H9 (cell line): Measurements from ENCODE around the gene PTPRH. TPM values are rescaled to one million over a fixed set of nuclear protein-coding genes. Genes with fewer than 3 reads are reported as not detected.
A peak's percentile ranks its signal among the peaks of the same experiment; 100 is the strongest.

Source experiments
- DNase-seq: peaks from one replicate; pipeline ENCODE4 v3.0.0-alpha.2; 2017
- H2AFZ ChIP-seq: one replicate; pipeline ENCODE4 v1.6.1; 2013; ENCODE audit warnings: mild to moderate bottlenecking, low read length, control low read depth, moderate library complexity
- H2AK5ac ChIP-seq: 2 replicates; pipeline ENCODE4 v1.6.1; 2013; ENCODE audit warnings: low read length, control low read depth, mixed read lengths; ENCODE audit not compliant: insufficient read length
- H2BK120ac ChIP-seq: one replicate; pipeline ENCODE4 v1.6.1; 2013; ENCODE audit warnings: low read depth, mild to moderate bottlenecking, low read length, control low read depth, inconsistent platforms; ENCODE audit not compliant: poor library complexity, severe bottlenecking
- H2BK12ac ChIP-seq: 2 replicates; pipeline ENCODE4 v1.6.1; 2013; ENCODE audit warnings: low read length, control low read depth, mixed read lengths, low read depth; ENCODE audit not compliant: insufficient read length
- H2BK15ac ChIP-seq: 2 replicates; pipeline ENCODE4 v1.6.1; 2013; ENCODE audit warnings: low read depth, low read length, control low read depth
- H2BK20ac ChIP-seq: one replicate; pipeline ENCODE4 v1.6.1; 2013; ENCODE audit warnings: low read depth, mild to moderate bottlenecking, low read length, control low read depth, inconsistent platforms; ENCODE audit not compliant: poor library complexity, severe bottlenecking
- H2BK5ac ChIP-seq: 2 replicates; pipeline ENCODE4 v1.6.1; 2013; ENCODE audit warnings: low read length, control low read depth, mixed read lengths; ENCODE audit not compliant: insufficient read length
- H3K14ac ChIP-seq: 2 replicates; pipeline ENCODE4 v1.6.1; 2013; ENCODE audit warnings: low read length, control low read depth; ENCODE audit not compliant: insufficient read depth
- H3K18ac ChIP-seq: 2 replicates; pipeline ENCODE4 v1.6.1; 2013; ENCODE audit warnings: low read depth, mild to moderate bottlenecking, mixed read lengths, low read length, control low read depth; ENCODE audit not compliant: insufficient read length
- H3K23ac ChIP-seq: 2 replicates; pipeline ENCODE4 v1.6.1; 2013; ENCODE audit warnings: low read length, control low read depth, mixed read lengths, low read depth; ENCODE audit not compliant: insufficient read length
- H3K23me2 ChIP-seq: 2 replicates; pipeline ENCODE4 v1.6.1; 2013; ENCODE audit warnings: low read depth, mild to moderate bottlenecking, mixed read lengths, low read length, control low read depth; ENCODE audit not compliant: insufficient read length, poor library complexity, severe bottlenecking
- H3K27ac ChIP-seq: 2 replicates; pipeline ENCODE4 v1.5.1; 2013; ENCODE audit warnings: low read length, control low read depth, mixed read lengths, low read depth; ENCODE audit not compliant: insufficient read length
- H3K27me3 ChIP-seq: 2 replicates; pipeline ENCODE4 v1.6.1; 2013; ENCODE audit warnings: low read length, control low read depth, inconsistent platforms; ENCODE audit not compliant: insufficient read depth
- H3K4ac ChIP-seq: 2 replicates; pipeline ENCODE4 v1.6.1; 2013; ENCODE audit warnings: low read depth, mild to moderate bottlenecking, control low read depth, inconsistent platforms, low read length, moderate library complexity
- H3K4me1 ChIP-seq: 2 replicates; pipeline ENCODE4 v1.6.1; 2013; ENCODE audit warnings: low read length, control low read depth, inconsistent platforms; ENCODE audit not compliant: insufficient read depth
- H3K4me2 ChIP-seq: 2 replicates; pipeline ENCODE4 v1.6.1; 2013; ENCODE audit warnings: low read length, control low read depth, mixed read lengths; ENCODE audit not compliant: insufficient read length, insufficient read depth
- H3K56ac ChIP-seq: 2 replicates; pipeline ENCODE4 v1.6.1; 2013; ENCODE audit warnings: low read depth, mild to moderate bottlenecking, mixed read lengths, low read length, control low read depth; ENCODE audit not compliant: insufficient read length
- H3K79me1 ChIP-seq: 2 replicates; pipeline ENCODE4 v1.6.1; 2013; ENCODE audit warnings: low read depth, mild to moderate bottlenecking, moderate library complexity, low read length, control low read depth, inconsistent platforms; ENCODE audit not compliant: insufficient read depth, poor library complexity, severe bottlenecking
- H3K79me2 ChIP-seq: 2 replicates; pipeline ENCODE4 v1.6.1; 2013; ENCODE audit warnings: low read length, control low read depth, inconsistent platforms; ENCODE audit not compliant: insufficient read depth
- H3K9ac ChIP-seq: 2 replicates; pipeline ENCODE4 v1.6.1; 2013; ENCODE audit warnings: low read length, control low read depth, mixed read lengths; ENCODE audit not compliant: insufficient read length; ENCODE audit errors: extremely low read depth
- H3K9me3 ChIP-seq: one replicate; pipeline ENCODE4 v1.6.1; 2013; ENCODE audit warnings: low read depth, low read length, inconsistent platforms; ENCODE audit not compliant: control insufficient read depth
- H3T11ph ChIP-seq: one replicate; pipeline ENCODE4 v1.6.1; 2013; ENCODE audit warnings: mild to moderate bottlenecking, low read length, control low read depth, inconsistent platforms
- H4K20me1 ChIP-seq: one replicate; pipeline ENCODE4 v1.6.1; 2013; ENCODE audit not compliant: control insufficient read depth, insufficient read length, insufficient read depth
- H4K5ac ChIP-seq: 2 replicates; pipeline ENCODE4 v1.6.1; 2013; ENCODE audit warnings: low read depth, mild to moderate bottlenecking, mixed read lengths, low read length, control low read depth; ENCODE audit not compliant: insufficient read length
- H4K8ac ChIP-seq: replicated peaks from 2 replicates; pipeline ENCODE4 v1.6.1; 2013; ENCODE audit warnings: low read length, control low read depth, mixed read lengths, low read depth; ENCODE audit not compliant: insufficient read length
- H4K91ac ChIP-seq: 2 replicates; pipeline ENCODE4 v1.6.1; 2013; ENCODE audit warnings: low read depth, mild to moderate bottlenecking, moderate library complexity, mixed read lengths, low read length, control low read depth; ENCODE audit not compliant: insufficient read length
- H3K27ac Mint-ChIP-seq, 3 experiments: 2 replicates in 2 of 3; 3 replicates in 1 of 3; pipeline ENCODE4 v1.8.0; 2020 to 2021; ENCODE audit warnings: mixed read lengths in 3 of 3, mild to moderate bottlenecking in 1 of 3, moderate library complexity in 1 of 3
- H3K27me3 Mint-ChIP-seq: 2 replicates; pipeline ENCODE4 v1.8.0; 2021; ENCODE audit warnings: low read depth, mild to moderate bottlenecking, moderate library complexity, mixed read lengths
- H3K36me3 Mint-ChIP-seq, 3 experiments: 2 replicates in 2 of 3; 3 replicates in 1 of 3; pipeline ENCODE4 v1.8.0; 2020 to 2021; ENCODE audit warnings: low read depth in 3 of 3, mixed read lengths in 3 of 3; ENCODE audit not compliant: insufficient read depth in 1 of 3
- H3K4me1 Mint-ChIP-seq, 2 experiments: 2 replicates each; pipeline ENCODE4 v1.8.0; 2020; ENCODE audit warnings: mixed read lengths in 2 of 2
- H3K4me3 Mint-ChIP-seq, 2 experiments: 2 replicates in 1 of 2; 3 replicates in 1 of 2; pipeline ENCODE4 v1.8.0; 2020 to 2021; ENCODE audit warnings: mild to moderate bottlenecking in 2 of 2, mixed read lengths in 2 of 2, moderate library complexity in 1 of 2
- H3K9me3 Mint-ChIP-seq, 2 experiments: 2 replicates in 1 of 2; 3 replicates in 1 of 2; pipeline ENCODE4 v1.8.0; 2020; ENCODE audit warnings: mild to moderate bottlenecking in 2 of 2, mixed read lengths in 2 of 2, moderate library complexity in 1 of 2
- CTCF ChIP-seq: fragments of 200-600 bp; sonication (generic); conservative IDR thresholded peaks from 3 replicates; pipeline ENCODE4 v1.8.0; 2021; ENCODE audit warnings: antibody characterized with exemption, mild to moderate bottlenecking
- WGBS: extraction: QIAGEN DNeasy Blood & Tissue Kit; methylation state at CpG from one replicate; pipeline ENCODE4 v1.1.7; 2013; ENCODE audit warnings: missing lambda C conversion rate, low lambda C conversion rate, mixed read lengths; ENCODE audit not compliant: insufficient read length; ENCODE audit errors: extremely low coverage; 5-methylcytosine and 5-hydroxymethylcytosine counted together
- total RNA-seq: library from RNA; stranded (reverse); gene quantifications from 2 replicates; pipeline ENCODE4 v1.2.1, GENCODE V29; 2021

The PTPRH gene
- total RNA-seq, 1 experiment from 2014 or later, result 0.24 TPM

GRCh38 chr19:55212447-55212846 lies 3.1 kb upstream of the PTPRH start:
- H3K27me3 Mint-ChIP-seq, result peaks cover 45% of the 10 kb centered on the region
- H3K27ac ChIP-seq, result no peak overlapping the region
- no peak overlapping the region for H3K4ac ChIP-seq
- no peak overlapping the region for H3T11ph ChIP-seq
- H3K18ac ChIP-seq, result no peak overlapping the region
- no peak overlapping the region for H2BK12ac ChIP-seq
- H3K9me3 ChIP-seq, result no peaks in the 10 kb centered on the region
- H3K4me2 ChIP-seq, result no peak overlapping the region
- no peak overlapping the region for H3K23ac ChIP-seq
- H2BK15ac ChIP-seq, result no peak overlapping the region
- H4K5ac ChIP-seq, result no peak overlapping the region
- H3K56ac ChIP-seq, result no peak overlapping the region
- peaks cover 0 to 9% (median 6%) of the 10 kb centered on the region in 3 experiments; a peak in 5 of 7 replicates for H3K36me3 Mint-ChIP-seq
- peaks cover 2% of the 10 kb centered on the region for H4K20me1 ChIP-seq
- H3K4me1 Mint-ChIP-seq, result peaks cover 11 to 13% of the 10 kb centered on the region in 2 experiments
- no peak overlapping the region for H3K14ac ChIP-seq
- no peak for DNase-seq
- H2AK5ac ChIP-seq, result no peak overlapping the region
- no peak overlapping the region for H3K9ac ChIP-seq
- no peak overlapping the region for H4K8ac ChIP-seq
- H2BK20ac ChIP-seq, result no peak overlapping the region
- no peak overlapping the region for H3K27ac Mint-ChIP-seq
- no peak overlapping the region; a peak in 1 of 5 replicates for H3K4me3 Mint-ChIP-seq
- H3K79me2 ChIP-seq, result no peaks in the 10 kb centered on the region
- no peak overlapping the region for H2BK120ac ChIP-seq
- no peaks in the 10 kb centered on the region for H3K4me1 ChIP-seq
- H3K23me2 ChIP-seq, result peaks cover 3% of the 10 kb centered on the region
- H3K27me3 ChIP-seq, result no peaks in the 10 kb centered on the region
- H3K9me3 Mint-ChIP-seq, result peaks cover 24 to 46% of the 10 kb centered on the region in 2 experiments
- no peak overlapping the region for H2AFZ ChIP-seq
- H4K91ac ChIP-seq, result no peak overlapping the region
- H2BK5ac ChIP-seq, result no peak overlapping the region
- peak; percentile 59; the same call in 2 of the 3 replicates for TF ChIP-seq CTCF
- no CpG with 5 or more reads among the region's 3 CpGs for WGBS
- H3K79me1 ChIP-seq, result no peaks in the 10 kb centered on the region
